Measurements from ENCODE around the gene CLDN7.

The CLDN7 gene

GRCh38 chr17:7290166-7290565, 27.9 kb upstream of the CLDN7 start:
- no peaks in the 10 kb centered on the region for H3K4me1 ChIP-seq (ENCODE audit: insufficient read depth, low read length, poor library complexity, severe bottlenecking)
- TF ChIP-seq CTCF (conservative IDR thresholded peaks at IDR 0.05; ENCODE audit: low read length) (no peak), EZH2phosphoT487 (IDR thresholded peaks at IDR 0.05; ENCODE audit: borderline replicate concordance) (no peak)
- H4K20me1 ChIP-seq (ENCODE audit: insufficient read depth, low read length, poor library complexity, severe bottlenecking), result no peaks in the 10 kb centered on the region
- no peaks in the 10 kb centered on the region for H3K9me2 ChIP-seq (replicated peaks; ENCODE audit: low read depth, low read length)
- H3K36me3 ChIP-seq (ENCODE audit: insufficient read depth, low read length), result no peaks in the 10 kb centered on the region
- no peak overlapping the region for H2AFZ ChIP-seq (ENCODE audit: low read length)
- no peak overlapping the region for H3K9ac ChIP-seq (ENCODE audit: low read depth, low read length, poor library complexity, severe bottlenecking)
- H3K27me3 ChIP-seq (ENCODE audit: insufficient read depth, low read length, poor library complexity, severe bottlenecking), result no peaks in the 10 kb centered on the region
- H3K9me3 ChIP-seq (ENCODE audit: insufficient read depth, low read depth, low read length), result no peaks in the 10 kb centered on the region
- no peaks in the 10 kb centered on the region for H3K79me2 ChIP-seq (ENCODE audit: insufficient read depth, low read length)
- H3K4me2 ChIP-seq (ENCODE audit: low read depth, low read length, poor library complexity, severe bottlenecking), result no peak overlapping the region
- H3K4me3 ChIP-seq (ENCODE audit: low read length, poor library complexity, severe bottlenecking), result no peak overlapping the region
- no peaks in the 10 kb centered on the region for H3F3A ChIP-seq (ENCODE audit: low read depth)

GRCh38 chr17:7289256-7290032, 27.2 kb upstream of the CLDN7 start:
- no peaks in the 10 kb centered on the region for H3K36me3 ChIP-seq (ENCODE audit: insufficient read depth, low read length)
- no peak overlapping the region for H3K4me3 ChIP-seq (ENCODE audit: low read length, poor library complexity, severe bottlenecking)
- H3K9ac ChIP-seq (ENCODE audit: low read depth, low read length, poor library complexity, severe bottlenecking), result no peak overlapping the region
- H3K9me3 ChIP-seq (ENCODE audit: insufficient read depth, low read depth, low read length), result no peaks in the 10 kb centered on the region
- no peaks in the 10 kb centered on the region for H3F3A ChIP-seq (ENCODE audit: low read depth)
- H3K79me2 ChIP-seq (ENCODE audit: insufficient read depth, low read length), result no peaks in the 10 kb centered on the region
- no peaks in the 10 kb centered on the region for H3K9me2 ChIP-seq (replicated peaks; ENCODE audit: low read depth, low read length)
- H3K27me3 ChIP-seq (ENCODE audit: insufficient read depth, low read length, poor library complexity, severe bottlenecking), result no peaks in the 10 kb centered on the region
- TF ChIP-seq EZH2phosphoT487 (IDR thresholded peaks at IDR 0.05; ENCODE audit: borderline replicate concordance) (no peak), CTCF (conservative IDR thresholded peaks at IDR 0.05; ENCODE audit: low read length) (no peak)
- H3K4me2 ChIP-seq (ENCODE audit: low read depth, low read length, poor library complexity, severe bottlenecking), result no peak overlapping the region
- H2AFZ ChIP-seq (ENCODE audit: low read length), result no peak overlapping the region
- no peaks in the 10 kb centered on the region for H4K20me1 ChIP-seq (ENCODE audit: insufficient read depth, low read length, poor library complexity, severe bottlenecking)
- H3K4me1 ChIP-seq (ENCODE audit: insufficient read depth, low read length, poor library complexity, severe bottlenecking), result no peaks in the 10 kb centered on the region

- no peaks in the 10 kb centered on the region for H3K9me3 ChIP-seq (ENCODE audit: insufficient read depth, low read depth, low read length)
Measured at GRCh38 chr17:7285679-7286078, 23.4 kb upstream of the CLDN7 start.

More at GRCh38 chr17:7285679-7286078, 23.4 kb upstream of the CLDN7 start:
- Histone ChIP-seq H3K4me1 (ENCODE audit: insufficient read depth, low read length, poor library complexity, severe bottlenecking) (peaks cover 13% of the 10 kb centered on the region), H2AFZ (ENCODE audit: low read length) (no peak overlapping the region), H3K9ac (ENCODE audit: low read depth, low read length, poor library complexity, severe bottlenecking) (no peak overlapping the region), H3K79me2 (ENCODE audit: insufficient read depth, low read length) (no peaks in the 10 kb centered on the region), H3K27me3 (ENCODE audit: insufficient read depth, low read length, poor library complexity, severe bottlenecking) (no peaks in the 10 kb centered on the region), H4K20me1 (ENCODE audit: insufficient read depth, low read length, poor library complexity, severe bottlenecking) (no peaks in the 10 kb centered on the region), H3F3A (ENCODE audit: low read depth) (0 out of 2 replicates have a peak, but pooled peaks cover 3% of the 10 kb centered on the region), H3K9me2 (replicated peaks; ENCODE audit: low read depth, low read length) (no peaks in the 10 kb centered on the region), H3K4me2 (ENCODE audit: low read depth, low read length, poor library complexity, severe bottlenecking) (no peak overlapping the region), H3K4me3 (ENCODE audit: low read length, poor library complexity, severe bottlenecking) (no peak overlapping the region), H3K36me3 (ENCODE audit: insufficient read depth, low read length) (no peaks in the 10 kb centered on the region)
- TF ChIP-seq CTCF (conservative IDR thresholded peaks at IDR 0.05; ENCODE audit: low read length) (no peak), EZH2phosphoT487 (IDR thresholded peaks at IDR 0.05; ENCODE audit: borderline replicate concordance) (no peak)
